Measurements from ENCODE around the gene SERPINA10.
"Not testable (repeated sequence)": the region's sequence is repeated elsewhere in the genome, so short reads cannot be mapped to it uniquely, and the experiment has no call there.

The SERPINA10 gene

GRCh38 chr14:94282991-94283723 lies 9.9 kb downstream of the SERPINA10 start:
- no peak for DNase-seq

GRCh38 chr14:94278731-94279130 lies 14.3 kb downstream of the SERPINA10 start:
- no peak for DNase-seq

- DNase-seq = not testable (repeated sequence)
Measured at GRCh38 chr14:94276898-94277561, 16.0 kb downstream of the SERPINA10 start.

- no peak for DNase-seq
Measured at GRCh38 chr14:94269156-94269555, 23.9 kb downstream of the SERPINA10 start.

GRCh38 chr14:94268582-94268981 lies 24.5 kb downstream of the SERPINA10 start:
- DNase-seq = not testable (repeated sequence)

GRCh38 chr14:94267352-94267751 lies 25.7 kb downstream of the SERPINA10 start:
- DNase-seq = no peak

GRCh38 chr14:94264195-94264594 lies 28.9 kb downstream of the SERPINA10 start:
- DNase-seq = not testable (repeated sequence)

GRCh38 chr14:94244182-94244581 lies 48.9 kb downstream of the SERPINA10 start:
- no peak for DNase-seq

- no peak for DNase-seq
Measured at GRCh38 chr14:94239406-94239805, 53.7 kb downstream of the SERPINA10 start.

GRCh38 chr14:94237983-94238382 lies 55.1 kb downstream of the SERPINA10 start:
- DNase-seq = no peak

GRCh38 chr14:94237046-94237445 lies 56.0 kb downstream of the SERPINA10 start:
- DNase-seq = no peak

Data from AML-193 (cell line).